Transverse colon (tissue), 4 donors: Measurements from ENCODE around the gene ADAM12. TPM values are rescaled to one million over a fixed set of nuclear protein-coding genes. Genes with fewer than 3 reads are reported as not detected.

Experiments
- DNase-seq: peaks from one replicate; pipeline ENCODE4 v3.0.0-alpha.2; 2019
- H3K27ac ChIP-seq, 4 donors: fragments of 200-600 bp; sonication (generic); 2 replicates each; pipeline ENCODE4 v1.5.1; 2016 to 2018; ENCODE audit warnings: inconsistent platforms in 4 of 4
- H3K27me3 ChIP-seq: fragments of 200-600 bp; sonication (generic); 2 replicates; pipeline ENCODE4 v1.5.1; 2017; ENCODE audit warnings: inconsistent platforms
- H3K36me3 ChIP-seq, 4 donors: fragments of 200-600 bp; sonication (generic); 2 replicates each; pipeline ENCODE4 v1.5.1; 2017 to 2019; ENCODE audit warnings: inconsistent platforms in 4 of 4
- H3K4me1 ChIP-seq, 4 donors: fragments of 200-600 bp; sonication (generic); 2 replicates each; pipeline ENCODE4 v1.5.1; 2017 to 2020; ENCODE audit warnings: inconsistent platforms in 4 of 4
- H3K4me3 ChIP-seq, 4 donors: fragments of 200-600 bp; sonication (generic); 1 replicate in 1 of 4; 2 replicates in 3 of 4; pipeline versions ENCODE4 v1.5.1 to v1.6.1; 2017 to 2019; ENCODE audit warnings: inconsistent platforms in 4 of 4
- H3K9me3 ChIP-seq, 2 donors: fragments of 200-600 bp; sonication (generic); 2 replicates each; pipeline ENCODE4 v1.5.1; 2017 to 2019; ENCODE audit warnings: inconsistent platforms in 2 of 2
- EP300 ChIP-seq: sonication (generic); formaldehyde crosslinking; IDR thresholded peaks from one replicate; pipeline ENCODE4 v1.6.1; 2017; ENCODE audit warnings: antibody characterized with exemption, low read depth
- POLR2A ChIP-seq: fragments of 450-650 bp; IDR thresholded peaks from one replicate; pipeline ENCODE4 v1.6.1; 2016; ENCODE audit warnings: antibody characterized with exemption, mild to moderate bottlenecking, moderate library complexity
- POLR2AphosphoS5 ChIP-seq, 3 donors: sonication (generic); formaldehyde crosslinking; IDR thresholded peaks; one replicate each; pipeline ENCODE4 v1.6.1; 2016; ENCODE audit warnings: antibody characterized with exemption in 3 of 3
- WGBS, 2 donors: methylation state at CpG; one replicate each; pipeline ENCODE4 v1.1.5; 2018; ENCODE audit warnings: low coverage in 1 of 2; 5-methylcytosine and 5-hydroxymethylcytosine counted together
- in situ Hi-C, 4 donors: fragments of 200-750 bp; cut with MboI; loops; one replicate each; pipeline versions ENCODE4 v1.15.0 to v1.15.1; 2017; ENCODE audit warnings: low sequenced_read_pairs in 3 of 4, low pct_ligation_motif_present in 1 of 4, low pct_unique_long_range_greater_than_20kb in 1 of 4
- intact Hi-C: fragments of 100-400 bp; cut with DNase I; formaldehyde crosslinking; loops from one replicate; pipeline ENCODE4 v1.15.1; 2023; ENCODE audit warnings: low total_unique reads
- total RNA-seq, 4 donors: library from RNA; depleted of rRNA; stranded (reverse); fragments of >200 nt; gene quantifications; one replicate each; pipeline ENCODE4 v1.1.0, GENCODE V29; 2016
- TF ChIP-seq, protein P1 (sequence below), 5 experiments: fragments of 200-600 bp in 3 of 5; fragments of 450-650 bp in 2 of 5; sonication (generic) in 3 of 5; IDR thresholded peaks; 1 replicate in 2 of 5; 2 replicates in 3 of 5; pipeline ENCODE4 v1.5.1; 2016 to 2017; ENCODE audit warnings: antibody characterized with exemption in 5 of 5, inconsistent platforms in 3 of 5, mild to moderate bottlenecking in 2 of 5, moderate library complexity in 1 of 5

The ADAM12 gene, protein sequence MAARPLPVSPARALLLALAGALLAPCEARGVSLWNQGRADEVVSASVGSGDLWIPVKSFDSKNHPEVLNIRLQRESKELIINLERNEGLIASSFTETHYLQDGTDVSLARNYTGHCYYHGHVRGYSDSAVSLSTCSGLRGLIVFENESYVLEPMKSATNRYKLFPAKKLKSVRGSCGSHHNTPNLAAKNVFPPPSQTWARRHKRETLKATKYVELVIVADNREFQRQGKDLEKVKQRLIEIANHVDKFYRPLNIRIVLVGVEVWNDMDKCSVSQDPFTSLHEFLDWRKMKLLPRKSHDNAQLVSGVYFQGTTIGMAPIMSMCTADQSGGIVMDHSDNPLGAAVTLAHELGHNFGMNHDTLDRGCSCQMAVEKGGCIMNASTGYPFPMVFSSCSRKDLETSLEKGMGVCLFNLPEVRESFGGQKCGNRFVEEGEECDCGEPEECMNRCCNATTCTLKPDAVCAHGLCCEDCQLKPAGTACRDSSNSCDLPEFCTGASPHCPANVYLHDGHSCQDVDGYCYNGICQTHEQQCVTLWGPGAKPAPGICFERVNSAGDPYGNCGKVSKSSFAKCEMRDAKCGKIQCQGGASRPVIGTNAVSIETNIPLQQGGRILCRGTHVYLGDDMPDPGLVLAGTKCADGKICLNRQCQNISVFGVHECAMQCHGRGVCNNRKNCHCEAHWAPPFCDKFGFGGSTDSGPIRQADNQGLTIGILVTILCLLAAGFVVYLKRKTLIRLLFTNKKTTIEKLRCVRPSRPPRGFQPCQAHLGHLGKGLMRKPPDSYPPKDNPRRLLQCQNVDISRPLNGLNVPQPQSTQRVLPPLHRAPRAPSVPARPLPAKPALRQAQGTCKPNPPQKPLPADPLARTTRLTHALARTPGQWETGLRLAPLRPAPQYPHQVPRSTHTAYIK
- 1 to 10 TPM in 2 of 4 donors, under 1 TPM in 1, not detected in 1; 0.14 to 2.2 (median 1.1) TPM for total RNA-seq

DNA sequence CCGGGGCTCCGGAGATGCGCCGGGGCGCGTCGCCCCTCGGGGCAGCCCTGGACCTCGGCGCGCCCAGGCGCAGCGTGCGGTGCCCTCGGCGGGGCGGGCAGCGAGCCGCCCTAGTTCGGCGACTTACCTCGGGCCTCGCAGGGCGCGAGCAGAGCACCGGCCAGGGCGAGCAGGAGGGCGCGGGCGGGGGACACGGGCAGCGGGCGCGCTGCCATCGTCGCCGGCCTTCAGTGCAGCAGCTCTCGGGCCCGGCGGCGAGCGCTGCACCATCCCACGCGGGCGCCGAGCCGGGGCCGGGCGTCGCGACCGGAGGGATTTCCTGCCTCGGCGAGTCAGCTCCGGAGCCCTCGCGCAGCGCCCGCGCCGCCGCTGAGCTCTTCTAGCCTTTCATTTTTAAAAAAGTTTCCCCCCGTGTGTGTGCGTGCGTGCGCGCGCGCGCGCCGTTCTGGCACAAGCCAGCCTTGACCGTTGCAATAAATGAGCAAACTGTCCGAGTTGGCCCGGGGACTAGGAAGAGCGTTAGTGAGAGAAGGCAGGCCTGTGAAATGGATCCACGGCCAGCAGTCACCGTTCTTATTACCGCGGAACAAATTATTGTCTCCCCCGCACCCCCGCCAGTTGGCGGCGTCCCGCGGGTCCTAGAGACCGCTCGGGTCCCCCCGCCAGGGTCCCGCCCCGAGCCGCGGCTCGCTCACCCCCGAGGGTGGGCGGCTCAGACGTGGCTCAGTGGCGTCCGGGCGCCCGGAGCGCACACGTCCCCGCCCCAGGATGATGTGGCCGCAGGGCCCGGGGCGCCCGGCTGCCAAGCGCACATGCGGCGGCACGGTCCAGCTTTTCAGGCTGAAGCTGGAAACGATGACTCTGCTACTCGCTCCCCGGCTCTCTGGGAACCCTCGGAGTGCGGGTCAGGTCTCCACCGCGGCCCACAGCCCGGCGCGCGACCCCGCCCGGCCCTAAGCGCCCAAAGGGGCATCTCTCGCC, at the start of gene ADAM12:
Gene ADAM12 (minus strand): TSS at position 547 of the 981 bp plus-strand sequence. CDS start 332 bp downstream, at position 215.
- 20% methylated on average over 48 of the region's 127 CpGs; no CpG with 5 or more reads in 1 of the 2 donors for WGBS, 2 donors
- TF ChIP-seq, protein P1, sequence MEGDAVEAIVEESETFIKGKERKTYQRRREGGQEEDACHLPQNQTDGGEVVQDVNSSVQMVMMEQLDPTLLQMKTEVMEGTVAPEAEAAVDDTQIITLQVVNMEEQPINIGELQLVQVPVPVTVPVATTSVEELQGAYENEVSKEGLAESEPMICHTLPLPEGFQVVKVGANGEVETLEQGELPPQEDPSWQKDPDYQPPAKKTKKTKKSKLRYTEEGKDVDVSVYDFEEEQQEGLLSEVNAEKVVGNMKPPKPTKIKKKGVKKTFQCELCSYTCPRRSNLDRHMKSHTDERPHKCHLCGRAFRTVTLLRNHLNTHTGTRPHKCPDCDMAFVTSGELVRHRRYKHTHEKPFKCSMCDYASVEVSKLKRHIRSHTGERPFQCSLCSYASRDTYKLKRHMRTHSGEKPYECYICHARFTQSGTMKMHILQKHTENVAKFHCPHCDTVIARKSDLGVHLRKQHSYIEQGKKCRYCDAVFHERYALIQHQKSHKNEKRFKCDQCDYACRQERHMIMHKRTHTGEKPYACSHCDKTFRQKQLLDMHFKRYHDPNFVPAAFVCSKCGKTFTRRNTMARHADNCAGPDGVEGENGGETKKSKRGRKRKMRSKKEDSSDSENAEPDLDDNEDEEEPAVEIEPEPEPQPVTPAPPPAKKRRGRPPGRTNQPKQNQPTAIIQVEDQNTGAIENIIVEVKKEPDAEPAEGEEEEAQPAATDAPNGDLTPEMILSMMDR (IDR thresholded peaks at IDR 0.05), result no peak
- TF ChIP-seq POLR2AphosphoS5 (IDR thresholded peaks at IDR 0.05) (no peak), POLR2A (no peak), EP300 (no peak)
- Histone ChIP-seq H3K36me3 (no peaks in the 10 kb centered on the region), H3K9me3 (no peaks in the 10 kb centered on the region), H3K4me3 (peak within 1 kb of the TSS in 3 of 4 donors; percentile 38 to 53 (median 41)), H3K27me3 (peaks cover 37% of the 10 kb centered on the region), H3K27ac (no peak within 1 kb of the TSS), H3K4me1 (peaks cover 0 to 19% (median 15%) of the 10 kb centered on the region in 4 donors)
- peak; percentile 21 for DNase-seq
- intact Hi-C loops (no loop called here), in situ Hi-C loops (loop anchor here in 3 of 4 donors (25.0 kb wide), 1 partner anchor 401 kb away; no protein-coding TSS in a partner anchor)

DNA sequence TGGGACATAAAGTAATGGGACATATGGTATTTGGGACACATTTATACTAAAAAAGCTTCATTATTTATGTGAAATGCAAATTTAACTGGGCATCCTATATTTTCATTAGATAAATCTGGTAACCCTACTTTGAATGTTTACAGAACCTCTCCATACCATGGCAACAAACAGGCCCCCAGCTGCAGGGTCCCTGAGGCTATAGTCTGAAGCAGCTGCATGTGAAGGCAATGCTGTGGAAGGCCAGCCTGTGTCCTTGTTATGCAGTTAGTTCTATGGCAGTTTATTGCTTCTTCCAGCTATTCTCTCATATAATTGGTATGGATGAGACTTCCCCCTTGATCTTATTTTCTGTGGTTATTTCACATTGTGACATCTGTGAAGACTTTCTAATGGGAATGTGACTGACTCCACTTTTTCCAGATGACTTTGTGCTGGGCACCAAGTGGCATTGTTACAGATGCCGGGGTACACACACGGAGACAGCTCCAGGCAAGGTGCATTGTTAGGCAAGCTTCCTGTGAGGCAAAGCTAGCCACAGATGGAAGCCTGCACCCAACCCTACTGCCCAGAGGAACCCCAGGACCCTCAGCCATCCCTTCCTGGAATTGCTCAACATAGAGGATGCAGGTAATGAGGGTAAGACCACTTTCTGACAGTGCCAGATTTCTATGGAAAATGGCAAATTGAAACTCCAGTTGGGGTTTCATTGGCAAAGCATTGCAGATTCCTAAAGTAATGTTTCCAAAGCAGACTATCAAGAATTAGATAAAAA, 49.5 kb upstream of the ADAM12 start:
- Histone ChIP-seq H3K27ac (no peak overlapping the region), H3K4me3 (no peak overlapping the region), H3K9me3 (no peaks in the 10 kb centered on the region), H3K4me1 (no peaks in the 10 kb centered on the region), H3K36me3 (no peaks in the 10 kb centered on the region), H3K27me3 (no peaks in the 10 kb centered on the region)
- DNase-seq, result no peak
- in situ Hi-C loops, result no loop called here
- WGBS, 2 donors, result 84% methylated on average over 2 of the region's 2 CpGs; no CpG with 5 or more reads in 1 of the 2 donors
- no peak for TF ChIP-seq EP300
- TF ChIP-seq, protein P1 (IDR thresholded peaks at IDR 0.05), result no peak
- TF ChIP-seq POLR2A, result no peak
- TF ChIP-seq POLR2AphosphoS5 (IDR thresholded peaks at IDR 0.05), result no peak
- intact Hi-C loops, result no loop called here

DNA sequence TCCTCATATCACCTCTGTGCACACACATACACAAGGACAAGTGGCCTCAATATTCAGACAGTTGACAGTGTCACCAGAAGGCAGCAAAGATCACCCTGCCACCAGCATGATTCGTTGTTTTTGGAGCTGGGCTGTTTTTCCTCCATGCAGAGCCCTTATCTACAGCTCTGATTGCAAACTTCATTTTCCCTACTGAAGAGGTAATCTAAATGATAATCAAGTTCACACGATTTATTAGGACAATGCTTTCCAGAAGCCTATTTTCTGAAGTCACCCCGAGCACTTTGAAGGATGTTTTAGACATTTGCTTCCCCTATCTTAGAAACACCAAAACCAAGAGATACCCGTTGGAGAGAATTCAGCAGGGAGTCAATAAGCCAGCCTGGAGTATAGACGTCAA, 46.0 kb upstream of the ADAM12 start:
- intact Hi-C loops, result no loop called here

More for the DNA sequence above, 46.0 kb upstream of the ADAM12 start:
- WGBS, 2 donors, result 48 to 61% methylated on average over 5 of the region's 5 CpGs
- Histone ChIP-seq H3K27me3 (no peaks in the 10 kb centered on the region), H3K4me1 (no peaks in the 10 kb centered on the region), H3K36me3 (no peaks in the 10 kb centered on the region), H3K9me3 (no peaks in the 10 kb centered on the region), H3K4me3 (no peak overlapping the region), H3K27ac (no peak overlapping the region)
- in situ Hi-C loops, result no loop called here
- DNase-seq, result no peak
- no peak for TF ChIP-seq EP300
- TF ChIP-seq, protein P1 (IDR thresholded peaks at IDR 0.05), result no peak
- TF ChIP-seq POLR2A, result no peak
- no peak for TF ChIP-seq POLR2AphosphoS5 (IDR thresholded peaks at IDR 0.05)
